GM12878 (cell line): Measurements from ENCODE around the gene ADAMTS3.

ENCODE experiments used
- CREB1 ChIP-seq: IDR thresholded peaks from 2 replicates; pipeline ENCODE4 v1.6.1; 2012; ENCODE audit warnings: low read depth, mild to moderate bottlenecking, inconsistent platforms
- MXI1 ChIP-seq: fragments of 150-350 bp; IDR thresholded peaks from 2 replicates; pipeline ENCODE4 v1.6.1; 2011; ENCODE audit warnings: low read depth, mild to moderate bottlenecking, inconsistent platforms, low read length, improper control_type of control experiment

DNA sequence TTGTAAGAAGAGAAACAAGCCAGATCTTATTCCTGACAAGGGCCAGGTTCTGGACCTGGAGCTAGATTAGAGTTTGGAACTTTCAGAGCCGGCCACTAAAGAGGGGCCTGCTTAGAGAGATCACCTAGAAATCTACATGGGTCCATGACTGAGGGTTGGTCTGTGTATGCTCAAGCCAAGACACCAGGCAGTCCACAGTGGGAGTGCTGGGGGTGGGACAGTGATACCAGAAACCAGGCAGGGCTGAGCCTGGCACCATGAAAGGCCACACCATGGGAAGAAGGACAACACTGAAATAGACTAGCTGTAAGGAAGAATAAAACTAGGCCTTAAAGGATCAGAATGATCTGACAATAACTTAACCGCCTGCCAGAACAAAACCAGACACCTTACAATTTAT, 267.3 kb downstream of the ADAMTS3 start:
- no peak for TF ChIP-seq CREB1
- TF ChIP-seq MXI1 = no peak
